ENCODE measurements around the gene NAGK. TPM values are rescaled to one million over a fixed set of nuclear protein-coding genes. Genes with fewer than 3 reads are reported as not detected.

NAGK gene
- total RNA-seq, 4 donors from 2014 or later: 33.1 to 182 (median 46.6) TPM

- Histone ChIP-seq H3K27ac (no peak overlapping the region), H3K36me3 (peaks cover 0 to 26% (median 0%) of the 10 kb centered on the region in 3 donors)
- TF ChIP-seq CTCF (IDR thresholded peaks at IDR 0.05) (no peak), POLR2A (IDR thresholded peaks at IDR 0.05) (no peak)
Observed at GRCh38 chr2:71122387-71123298, 54.2 kb downstream of the NAGK start.

DNA sequence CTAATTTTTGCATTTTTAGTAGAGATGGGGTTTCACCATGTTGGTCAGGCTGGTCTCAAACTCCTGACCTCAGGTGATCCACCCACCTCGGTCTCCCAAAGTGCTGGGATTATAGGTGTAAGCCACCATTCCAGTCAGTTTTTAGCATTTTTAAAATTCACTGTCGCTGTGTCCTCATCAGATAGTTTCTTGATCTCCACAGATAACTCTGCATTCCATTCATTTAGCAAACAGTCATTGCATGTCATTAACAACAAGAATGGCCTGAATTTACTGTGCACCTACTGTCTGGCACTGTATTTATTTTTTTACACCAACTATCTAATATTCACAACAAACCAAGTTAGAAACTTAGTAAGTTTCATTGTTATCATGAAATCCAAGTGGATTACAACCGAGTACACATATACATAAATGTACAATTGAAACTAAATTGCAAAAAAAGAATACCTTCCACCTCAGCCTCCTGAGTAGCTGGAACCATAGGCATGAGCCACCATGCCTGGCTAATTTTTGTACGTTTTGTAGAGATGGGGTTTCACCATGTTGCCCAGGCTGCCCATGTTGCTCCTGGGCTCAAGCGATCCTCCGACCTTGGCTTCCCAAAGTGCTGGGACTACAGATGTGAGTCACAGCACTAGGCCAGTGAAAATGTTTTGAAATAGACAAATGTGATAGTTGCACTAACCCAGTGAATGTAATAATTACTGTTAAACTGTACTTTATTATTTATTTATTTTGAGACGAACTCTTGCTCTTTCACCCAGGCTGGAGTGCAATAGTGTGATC, 57.3 kb downstream of the NAGK start:
- H3K27me3 ChIP-seq: no peaks in the 10 kb centered on the region
- H3K27ac ChIP-seq: no peak overlapping the region
- peaks cover 0 to 6% (median 0%) of the 10 kb centered on the region in 3 donors for H3K36me3 ChIP-seq
- no peaks in the 10 kb centered on the region for H3K9me3 ChIP-seq
- peaks cover 0 to 19% (median 0%) of the 10 kb centered on the region in 4 donors for H3K4me1 ChIP-seq
- no peak for DNase-seq
- no peak overlapping the region for H3K4me3 ChIP-seq
- no peak for TF ChIP-seq CTCF (IDR thresholded peaks at IDR 0.05)
- no peak for TF ChIP-seq POLR2A (IDR thresholded peaks at IDR 0.05)

More at GRCh38 chr2:71122387-71123298, 54.2 kb downstream of the NAGK start:
- DNase-seq: no peak
- Histone ChIP-seq H3K4me1 (peaks cover 0 to 3% (median 0%) of the 10 kb centered on the region in 4 donors), H3K27me3 (no peaks in the 10 kb centered on the region), H3K9me3 (no peaks in the 10 kb centered on the region), H3K4me3 (no peak overlapping the region)

- no peaks in the 10 kb centered on the region for H3K27me3 ChIP-seq
- DNase-seq: no peak
- H3K27ac ChIP-seq: no peak overlapping the region
- H3K4me1 ChIP-seq: peaks cover 0 to 26% (median 0%) of the 10 kb centered on the region in 4 donors
- peaks cover 0 to 6% (median 0%) of the 10 kb centered on the region in 3 donors for H3K36me3 ChIP-seq
- TF ChIP-seq POLR2A (IDR thresholded peaks at IDR 0.05): no peak
- no peak for TF ChIP-seq CTCF (IDR thresholded peaks at IDR 0.05)
- H3K4me3 ChIP-seq: no peak overlapping the region
- no peaks in the 10 kb centered on the region for H3K9me3 ChIP-seq
Observed at GRCh38 chr2:71126957-71127356, 58.5 kb downstream of the NAGK start.

Other genes with a start within 250 kb of the NAGK start
- gene CLEC4F, start 248.0 kb upstream of the NAGK start, total RNA-seq: 10 to 100 TPM in 1 of 4 donors, under 1 TPM in 1, not detected in 2; 0.67 to 32.2 TPM
- gene CD207, start 232.8 kb upstream of the NAGK start, total RNA-seq: not detected
- not detected for gene VAX2, start 168.1 kb upstream of the NAGK start, total RNA-seq
- gene ATP6V1B1, start 132.7 kb upstream of the NAGK start, total RNA-seq: 1 to 10 TPM in 2 of 4 donors, not detected in 2; 1.3 to 5.8 TPM
- 1 to 10 TPM in 1 of 4 donors, not detected in 3; 3.5 TPM for gene ANKRD53, start 90.0 kb upstream of the NAGK start, total RNA-seq
- 10 to 100 TPM; 13.2 to 35.1 (median 30.3) TPM for gene TEX261, start 73.8 kb upstream of the NAGK start, total RNA-seq
- 10 to 100 TPM; 14.0 to 31.5 (median 22.1) TPM for gene MCEE, start 61.6 kb downstream of the NAGK start, total RNA-seq
- 10 to 100 TPM; 16.3 to 37.1 (median 20.7) TPM for gene MPHOSPH10, start 62.0 kb downstream of the NAGK start, total RNA-seq
- gene PAIP2B, start 158.5 kb downstream of the NAGK start, total RNA-seq: 10 to 100 TPM in 1 of 4 donors, 1 to 10 TPM in 3; 1.9 to 10.7 (median 2.2) TPM

Data from Peyer's patch (tissue), 4 donors.